ENCODE measurements around the gene PRKCH. TPM values are rescaled to one million over a fixed set of nuclear protein-coding genes. Genes with fewer than 3 reads are reported as not detected.
"Not testable (repeated sequence)": the region's sequence is repeated elsewhere in the genome, so short reads cannot be mapped to it uniquely, and the experiment has no call there.

PRKCH gene
- total and polyA plus RNA-seq, 2 of the 13 experiments (the other 11 are each of a cell fraction or from before 2014, with no cell fraction given): 0.48 to 1.3 TPM

DNA sequence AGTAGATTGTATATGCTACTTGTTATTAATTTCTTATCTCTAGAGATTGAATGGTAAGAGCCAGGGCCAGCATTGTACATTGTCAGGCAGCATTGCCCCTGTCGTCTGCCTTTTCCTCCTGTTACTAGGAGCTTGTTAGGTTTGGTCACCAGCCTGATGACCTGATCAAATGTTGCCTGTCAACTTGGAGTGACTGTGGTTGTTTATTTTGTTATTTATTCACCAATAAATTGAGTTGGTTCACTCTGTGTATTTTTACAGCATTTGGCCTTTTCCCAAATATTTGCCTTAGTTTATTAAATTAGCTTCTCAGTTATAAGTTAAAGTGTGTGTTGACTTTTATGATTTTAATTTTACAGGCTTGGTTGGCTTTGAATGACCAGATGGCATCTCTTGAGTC, 88.4 kb downstream of the PRKCH start:
- Histone ChIP-seq H3K27me3 (ENCODE audit: control insufficient read depth in 1 of 2, insufficient read depth in 2 of 2, low read length in 2 of 2) (peaks cover 2 to 3% of the 10 kb centered on the region in 2 experiments; a peak in 2 of 5 replicates), H3K4me2 (ENCODE audit: low read depth, low read length) (no peak overlapping the region), H3K79me2 (ENCODE audit: insufficient read depth, low read length) (no peaks in the 10 kb centered on the region), H3K27ac (ENCODE audit: extremely low read length, insufficient read depth, low read length) (no peak overlapping the region), H4K20me1 (ENCODE audit: insufficient read depth, low read length) (no peaks in the 10 kb centered on the region), H3K4me1 (ENCODE audit: insufficient read depth, low read length) (no peaks in the 10 kb centered on the region), H3K36me3 (replicated peaks in 1 of 2; ENCODE audit: control insufficient read depth in 1 of 2, insufficient read depth in 2 of 2, low read length in 2 of 2) (no peaks in the 10 kb centered on the region), H3K9ac (ENCODE audit: insufficient read depth, low read depth, low read length) (no peak overlapping the region), H3K9me3 (ENCODE audit: low read length) (no peaks in the 10 kb centered on the region), H2AFZ (ENCODE audit: low read length) (no peak overlapping the region), H3K4me3 (replicated peaks in 1 of 3; ENCODE audit: insufficient read depth in 1 of 3, low read depth in 2 of 3, low read length in 3 of 3) (no peak overlapping the region)
- 57% methylated on average over 1 of the region's 1 CpG for WGBS (ENCODE audit: low lambda C conversion rate)
- TF ChIP-seq ARHGAP35 (CRISPR knock-in tag; IDR thresholded peaks at IDR 0.05; ENCODE audit: borderline replicate concordance) (no peak), PHF8 (CRISPR knock-in tag; IDR thresholded peaks at IDR 0.05) (no peak), ZNF546 (CRISPR knock-in tag; conservative IDR thresholded peaks at IDR 0.05) (no peak), ZSCAN22 (CRISPR knock-in tag; IDR thresholded peaks at IDR 0.05) (no peak), ZNF24 (IDR thresholded peaks at IDR 0.05) (no peak), ZNF264 (CRISPR knock-in tag; IDR thresholded peaks at IDR 0.05) (no peak), MLXIP (CRISPR knock-in tag; IDR thresholded peaks at IDR 0.05; ENCODE audit: borderline replicate concordance) (no peak)
- DNase-seq (ENCODE audit: low spot score): no peak
- intact Hi-C loops (cut with micrococcal nuclease; ENCODE audit: unreplicated experiment) (no loop called here), in situ Hi-C loops (cut with HindIII; ENCODE audit: extremely low pct_ligation_motif_present, low pct_unique_long_range_greater_than_20kb) (no loop called here)
- FAIRE-seq: no peak
- ChIA-PET CTCF (ENCODE audit: low intra/inter-chr PET ratio, low total read pairs) (no interaction called here), POLR2A (no interaction called here)
- ATAC-seq: no peak
- BruUV-seq (replicated peaks): no TSS peak

- ATAC-seq; CTCF ChIA-PET (ENCODE audit: low intra/inter-chr PET ratio, low total read pairs): not testable (repeated sequence)
These were observed 94.6 kb downstream of the PRKCH start for GRCh38 chr14:61415934-61416333.

More at GRCh38 chr14:61415934-61416333, 94.6 kb downstream of the PRKCH start:
- WGBS (ENCODE audit: low lambda C conversion rate): 59% methylated on average over 4 of the region's 4 CpGs
- in situ Hi-C loops (cut with HindIII; ENCODE audit: extremely low pct_ligation_motif_present, low pct_unique_long_range_greater_than_20kb); H3K4me1 ChIP-seq (ENCODE audit: insufficient read depth, low read length); H3K9ac ChIP-seq (ENCODE audit: insufficient read depth, low read depth, low read length); intact Hi-C loops (cut with micrococcal nuclease; ENCODE audit: unreplicated experiment); H3K36me3 ChIP-seq (replicated peaks in 1 of 2; ENCODE audit: control insufficient read depth in 1 of 2, insufficient read depth in 2 of 2, low read length in 2 of 2); BruUV-seq (replicated peaks); H3K4me3 ChIP-seq (replicated peaks in 1 of 3; ENCODE audit: insufficient read depth in 1 of 3, low read depth in 2 of 3, low read length in 3 of 3); DNase-seq (ENCODE audit: low spot score); FAIRE-seq; POLR2A ChIA-PET; H3K9me3 ChIP-seq (ENCODE audit: low read length); H3K27me3 ChIP-seq (ENCODE audit: control insufficient read depth in 1 of 2, insufficient read depth in 2 of 2, low read length in 2 of 2); H2AFZ ChIP-seq (ENCODE audit: low read length); H3K27ac ChIP-seq (ENCODE audit: extremely low read length, insufficient read depth, low read length); H3K79me2 ChIP-seq (ENCODE audit: insufficient read depth, low read length); H4K20me1 ChIP-seq (ENCODE audit: insufficient read depth, low read length); H3K4me2 ChIP-seq (ENCODE audit: low read depth, low read length): not testable (repeated sequence)
